ENCODE results near the gene SELE.

SELE gene, protein sequence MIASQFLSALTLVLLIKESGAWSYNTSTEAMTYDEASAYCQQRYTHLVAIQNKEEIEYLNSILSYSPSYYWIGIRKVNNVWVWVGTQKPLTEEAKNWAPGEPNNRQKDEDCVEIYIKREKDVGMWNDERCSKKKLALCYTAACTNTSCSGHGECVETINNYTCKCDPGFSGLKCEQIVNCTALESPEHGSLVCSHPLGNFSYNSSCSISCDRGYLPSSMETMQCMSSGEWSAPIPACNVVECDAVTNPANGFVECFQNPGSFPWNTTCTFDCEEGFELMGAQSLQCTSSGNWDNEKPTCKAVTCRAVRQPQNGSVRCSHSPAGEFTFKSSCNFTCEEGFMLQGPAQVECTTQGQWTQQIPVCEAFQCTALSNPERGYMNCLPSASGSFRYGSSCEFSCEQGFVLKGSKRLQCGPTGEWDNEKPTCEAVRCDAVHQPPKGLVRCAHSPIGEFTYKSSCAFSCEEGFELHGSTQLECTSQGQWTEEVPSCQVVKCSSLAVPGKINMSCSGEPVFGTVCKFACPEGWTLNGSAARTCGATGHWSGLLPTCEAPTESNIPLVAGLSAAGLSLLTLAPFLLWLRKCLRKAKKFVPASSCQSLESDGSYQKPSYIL

DNA sequence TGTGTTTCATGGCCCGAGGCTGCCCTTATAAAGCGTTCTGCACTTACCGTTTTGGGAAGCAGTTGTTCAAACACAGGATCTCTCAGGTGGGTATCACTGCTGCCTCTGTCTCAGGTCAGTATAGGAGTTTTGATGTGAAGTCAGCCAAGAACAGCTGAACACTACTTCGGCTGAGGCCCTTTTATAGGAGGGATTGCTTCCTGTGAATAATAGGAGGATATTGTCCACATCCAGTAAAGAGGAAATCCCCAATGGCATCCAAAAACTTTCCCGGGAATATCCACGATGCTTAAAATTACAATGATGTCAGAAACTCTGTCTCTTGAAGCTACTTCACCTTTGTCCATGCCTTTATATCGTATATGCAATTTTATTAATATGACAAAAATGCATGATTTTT is at the start of gene SELE:
SELE (minus strand) TSS at position 156 of the 400 bp plus-strand sequence. CDS start 467 bp downstream, outside the sequence.
- no peak for DNase-seq (ENCODE audit: low read depth in 2 of 2)

DNA sequence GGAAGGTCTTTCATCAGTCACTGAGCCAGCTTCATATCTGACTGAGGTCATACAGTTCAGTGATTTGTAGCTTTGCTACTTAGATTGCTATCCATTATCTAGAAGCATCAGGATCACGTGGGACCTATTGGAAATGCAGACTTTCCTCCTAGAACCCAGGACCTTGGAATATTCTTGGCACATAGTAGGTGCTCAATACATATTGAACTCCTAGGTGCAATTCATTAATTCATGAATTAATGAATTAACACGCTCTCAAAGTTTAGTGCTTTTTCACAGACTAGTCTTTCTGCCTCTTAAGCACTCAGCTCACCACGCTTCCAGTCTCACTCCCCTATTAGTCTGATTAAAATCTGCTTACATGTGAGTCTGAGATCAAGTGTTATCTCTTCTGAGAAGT is 48.7 kb upstream of the SELE start:
- DNase-seq (ENCODE audit: low read depth in 2 of 2) = no peak

DNA sequence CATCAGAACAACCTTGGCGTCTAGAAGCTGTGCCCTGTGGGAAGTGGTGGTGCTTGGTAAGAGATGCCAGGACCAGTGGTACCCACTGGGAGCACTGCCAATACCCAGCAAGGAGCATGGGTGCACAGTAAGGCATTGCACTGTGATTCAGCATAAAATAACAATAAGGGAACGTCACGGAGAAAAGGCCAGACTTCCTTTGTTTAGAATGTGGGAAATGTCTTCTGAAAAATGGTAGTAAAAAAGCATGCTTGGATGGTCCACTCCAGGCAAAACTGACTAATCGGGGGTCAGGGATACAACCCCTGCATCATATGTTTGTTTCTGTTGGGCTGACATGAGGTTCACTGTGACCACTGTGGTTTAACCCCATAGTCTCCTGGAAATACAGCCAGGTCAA is 46.1 kb upstream of the SELE start:
- no peak for DNase-seq (ENCODE audit: low read depth in 2 of 2)

DNA sequence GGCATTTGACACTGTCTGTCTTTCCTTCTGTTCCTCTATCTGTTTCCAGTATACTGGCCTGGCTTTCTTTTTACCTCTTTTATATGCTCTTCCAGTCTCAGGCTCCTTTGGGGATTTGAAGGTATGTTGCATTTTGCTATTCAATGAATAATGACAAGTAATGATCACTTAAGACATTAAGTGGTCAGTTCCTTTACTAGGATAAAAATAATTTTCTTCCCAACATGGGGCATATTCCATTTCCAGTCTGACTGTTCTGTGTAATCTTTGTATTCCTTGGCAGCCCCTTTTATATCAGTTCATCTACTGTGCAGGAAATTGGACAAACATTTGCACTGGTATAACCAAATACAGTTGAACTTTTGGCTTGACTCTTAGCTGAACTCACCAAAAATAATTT is 45.3 kb upstream of the SELE start:
- no peak for DNase-seq (ENCODE audit: low read depth in 2 of 2)

DNA sequence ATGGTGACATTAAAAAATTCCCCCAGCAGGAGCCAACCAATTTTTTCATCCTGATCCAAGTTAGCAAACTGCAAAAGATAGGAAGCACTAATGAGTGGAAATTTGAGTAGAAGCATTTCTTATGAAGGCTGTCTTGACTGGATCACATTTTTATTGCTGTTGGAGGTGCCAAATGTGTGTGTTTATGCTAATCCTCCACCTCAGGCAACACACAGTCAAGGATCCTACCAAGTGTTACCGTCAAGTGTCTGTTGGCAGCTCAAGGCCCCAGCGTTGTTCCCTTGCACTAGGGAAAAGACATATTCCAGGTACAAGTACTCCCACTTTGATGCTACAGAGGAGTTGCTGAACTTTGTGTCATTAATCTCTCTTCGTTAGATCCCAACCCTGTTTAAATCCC is 42.6 kb upstream of the SELE start:
- no peak for DNase-seq (ENCODE audit: low read depth in 2 of 2)

DNA sequence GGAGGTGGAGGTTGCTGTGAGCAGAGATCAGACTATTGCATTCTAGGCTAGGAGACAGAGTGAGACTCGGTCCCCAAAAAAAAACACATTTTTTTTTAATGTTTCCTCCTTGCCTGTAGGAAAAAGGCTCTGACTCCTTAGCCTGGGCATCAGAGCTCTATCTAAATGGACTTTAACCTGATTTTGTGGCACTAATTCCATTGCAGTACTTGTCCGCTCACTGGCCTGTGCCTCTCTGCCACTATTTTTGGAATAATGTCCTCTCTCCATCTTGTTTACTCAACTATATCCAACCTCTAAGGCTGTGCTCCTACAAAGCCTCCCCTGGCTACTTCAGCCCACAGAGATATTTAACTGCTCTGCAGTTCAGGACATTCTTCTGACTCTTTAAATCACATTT is 34.3 kb upstream of the SELE start:
- no peak for DNase-seq (ENCODE audit: low read depth in 2 of 2)

DNA sequence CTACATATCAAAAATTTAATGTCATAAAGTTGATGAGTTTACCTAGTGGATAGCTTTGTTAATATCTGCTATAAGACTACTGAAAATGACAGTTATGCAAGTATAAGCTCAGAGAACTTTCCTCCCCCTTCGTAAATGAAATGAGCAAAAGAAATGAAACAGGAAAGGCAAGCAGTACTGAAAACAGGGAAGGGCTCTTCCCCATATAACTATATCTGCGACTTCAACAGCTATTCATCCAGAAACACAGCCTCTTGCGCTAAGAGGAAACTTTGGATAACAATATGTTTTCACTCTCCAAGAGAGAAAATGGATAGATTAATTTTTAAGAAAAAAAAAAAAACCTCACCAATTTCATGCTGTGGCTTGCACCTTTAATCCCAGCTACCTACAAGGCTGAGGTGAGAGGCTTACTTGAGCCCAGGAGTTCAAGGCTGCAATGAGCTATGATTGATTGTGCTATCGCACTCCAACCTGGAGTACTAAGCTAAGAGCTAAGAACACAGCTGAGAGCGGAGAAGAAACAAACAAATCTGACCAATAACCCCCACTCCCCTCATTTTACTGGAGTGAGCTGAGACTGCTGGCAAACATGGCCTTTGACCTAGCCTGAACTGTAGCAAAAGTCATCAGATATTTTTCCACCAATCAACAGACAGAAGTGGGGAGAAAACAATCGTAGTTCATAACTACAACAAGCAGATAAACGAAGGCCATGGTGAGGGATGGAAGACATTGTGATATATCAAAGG is 31.9 kb upstream of the SELE start:
- DNase-seq (ENCODE audit: low read depth in 2 of 2) = no peak

DNA sequence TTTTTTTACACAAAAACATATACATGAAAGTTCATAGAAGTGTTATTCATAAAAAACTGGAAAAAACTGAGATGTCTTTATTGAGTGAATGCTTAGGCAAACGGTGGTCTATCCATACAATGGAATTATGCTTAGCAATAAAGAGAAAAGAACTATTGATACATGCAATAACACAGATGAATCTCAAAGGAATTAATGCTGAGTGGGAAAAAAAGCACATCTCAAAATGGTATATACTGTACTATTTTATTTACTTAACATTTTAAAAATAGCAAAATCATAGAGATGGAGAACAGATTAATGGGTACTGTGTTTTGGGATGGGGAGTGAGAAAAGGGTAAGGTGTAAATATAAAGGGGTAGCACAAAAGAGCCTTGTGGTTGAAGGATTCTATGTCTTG is 31.0 kb upstream of the SELE start:
- DNase-seq (ENCODE audit: low read depth in 2 of 2) = no peak

DNA sequence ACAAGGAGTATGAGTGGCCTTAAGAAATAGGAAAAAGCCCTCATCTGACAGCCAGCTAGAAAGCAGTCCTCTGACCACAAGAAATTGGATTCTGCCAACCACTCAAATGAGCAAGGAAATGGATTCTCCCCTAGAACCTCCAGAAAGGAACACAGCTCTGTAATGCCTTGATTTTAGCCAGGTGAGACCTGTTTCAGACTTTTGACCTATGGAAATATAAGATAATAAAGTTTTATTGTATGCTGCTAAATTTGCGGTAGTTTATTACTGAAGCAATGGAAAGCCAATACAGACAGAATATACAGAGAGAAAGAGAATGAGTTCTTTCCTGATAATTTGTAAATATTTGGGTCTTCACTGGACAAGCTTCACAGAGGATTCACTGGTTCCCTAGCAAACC is 28.8 kb upstream of the SELE start:
- no peak for DNase-seq (ENCODE audit: low read depth in 2 of 2)

DNA sequence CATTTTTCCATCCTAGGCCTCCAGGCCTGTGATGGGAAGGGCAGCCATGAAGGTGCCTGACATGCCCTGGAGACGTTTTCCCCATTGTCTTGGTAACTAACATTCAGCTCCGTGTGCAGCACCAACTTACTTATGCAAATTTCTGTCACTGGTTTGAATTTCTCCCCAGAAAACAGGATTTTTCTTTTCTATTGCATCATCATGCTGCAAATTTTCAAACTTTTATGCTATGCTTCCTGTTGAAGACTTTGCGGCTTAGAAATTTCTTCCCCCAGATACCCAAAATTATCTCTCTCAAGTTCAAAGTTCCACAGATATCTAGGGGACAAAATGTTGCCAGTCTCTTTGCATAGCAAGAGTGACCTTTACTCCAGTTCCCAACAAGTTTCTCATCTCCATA is 25.2 kb upstream of the SELE start:
- no peak for DNase-seq (ENCODE audit: low read depth in 2 of 2)

DNA sequence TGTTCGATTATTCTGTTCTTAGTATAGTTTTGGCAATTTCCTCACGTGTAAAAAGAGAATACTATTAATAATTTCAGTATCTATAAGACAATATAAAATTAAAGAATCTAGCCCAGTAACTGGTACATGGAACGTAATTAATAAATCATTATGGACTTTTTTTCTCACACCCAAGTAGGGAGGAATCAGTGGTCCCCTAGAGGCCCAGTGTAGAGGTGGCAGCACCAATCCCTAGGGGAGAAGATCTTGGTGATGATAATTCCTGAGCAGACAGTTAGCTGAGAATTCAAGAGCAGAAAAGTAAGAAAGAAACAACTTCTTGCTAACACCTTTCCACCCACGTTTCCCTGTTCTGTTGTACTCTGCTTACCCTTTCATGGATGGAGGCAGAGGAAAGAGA is 19.7 kb upstream of the SELE start:
- no peak for DNase-seq (ENCODE audit: low read depth in 2 of 2)

DNA sequence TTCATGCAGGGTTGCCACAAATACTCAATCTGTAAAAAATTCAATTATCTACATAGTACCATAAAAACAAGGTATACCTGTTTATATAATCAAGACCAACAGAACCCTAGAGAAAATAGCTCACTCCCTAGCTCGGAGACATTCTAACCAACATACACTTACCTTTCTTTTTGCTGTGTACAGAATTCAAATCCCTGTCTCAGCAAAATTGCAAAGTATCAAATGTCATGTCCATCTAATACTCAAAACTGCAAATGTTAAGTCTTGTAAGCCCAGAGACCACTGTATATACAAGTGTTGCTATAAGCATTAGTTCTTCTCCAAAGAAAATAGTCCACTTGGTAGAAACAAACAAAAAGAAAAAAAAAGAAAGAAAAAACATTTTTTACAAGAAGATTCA is 16.2 kb upstream of the SELE start:
- no peak for DNase-seq (ENCODE audit: low read depth in 2 of 2)

DNA sequence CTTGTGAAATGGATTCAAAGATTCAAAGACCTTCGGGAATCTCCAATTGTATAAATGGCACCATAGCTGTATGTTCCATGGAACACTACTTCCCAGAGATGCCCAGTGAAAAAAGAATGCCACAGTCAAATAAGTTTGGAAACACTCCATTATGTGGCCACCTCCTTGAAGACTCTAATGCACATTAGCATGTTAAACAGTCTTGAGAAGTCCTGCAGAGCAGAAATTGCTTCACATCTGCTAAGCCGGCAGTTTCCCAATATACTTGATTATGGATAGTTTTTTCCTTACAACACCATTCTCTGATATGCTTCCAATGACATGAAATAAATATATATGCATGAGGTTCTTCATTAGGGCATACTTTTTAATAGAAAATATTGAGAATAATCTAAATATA is 12.7 kb upstream of the SELE start:
- no peak for DNase-seq (ENCODE audit: low read depth in 2 of 2)

DNA sequence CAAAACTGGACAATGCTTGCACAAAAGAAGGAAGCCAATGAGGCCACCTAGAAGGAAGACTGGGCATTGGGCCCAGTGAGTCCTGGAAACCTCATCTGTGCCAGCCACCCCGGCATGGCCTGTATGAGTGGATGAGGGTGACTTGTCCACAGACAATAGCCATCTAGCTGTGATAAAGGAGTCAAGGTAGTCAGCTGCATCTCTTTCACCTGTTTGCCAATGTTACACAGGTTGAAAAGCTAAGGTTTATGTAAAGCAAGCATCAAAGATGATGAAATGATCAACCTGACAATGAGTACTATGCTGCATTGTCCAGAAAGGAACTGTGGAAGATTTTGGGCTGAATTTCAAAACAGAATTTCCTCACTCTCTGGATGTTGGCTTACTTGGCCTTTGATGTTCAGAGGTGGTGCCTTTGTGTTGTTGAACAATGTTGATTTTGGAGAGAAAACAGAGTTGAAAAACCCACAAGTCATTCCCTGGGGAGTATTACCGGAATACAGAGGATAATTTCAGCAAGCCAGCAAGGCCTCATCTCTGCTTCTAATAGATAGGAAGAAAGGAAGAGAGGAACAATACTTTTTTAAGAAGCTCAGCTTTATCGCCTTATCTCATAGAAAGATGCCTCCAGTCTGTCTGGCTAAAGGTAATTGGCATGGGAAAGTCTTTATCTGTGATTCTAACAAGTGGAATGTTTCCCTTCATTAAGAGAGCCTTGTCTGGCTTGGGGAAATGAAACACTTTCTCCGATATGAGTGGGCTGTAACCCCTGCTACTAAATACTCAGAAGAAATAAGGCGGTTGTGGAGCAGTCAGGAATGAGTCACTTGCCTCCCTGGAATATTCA is 11.4 kb upstream of the SELE start:
- DNase-seq (ENCODE audit: low read depth in 2 of 2) = no peak

DNA sequence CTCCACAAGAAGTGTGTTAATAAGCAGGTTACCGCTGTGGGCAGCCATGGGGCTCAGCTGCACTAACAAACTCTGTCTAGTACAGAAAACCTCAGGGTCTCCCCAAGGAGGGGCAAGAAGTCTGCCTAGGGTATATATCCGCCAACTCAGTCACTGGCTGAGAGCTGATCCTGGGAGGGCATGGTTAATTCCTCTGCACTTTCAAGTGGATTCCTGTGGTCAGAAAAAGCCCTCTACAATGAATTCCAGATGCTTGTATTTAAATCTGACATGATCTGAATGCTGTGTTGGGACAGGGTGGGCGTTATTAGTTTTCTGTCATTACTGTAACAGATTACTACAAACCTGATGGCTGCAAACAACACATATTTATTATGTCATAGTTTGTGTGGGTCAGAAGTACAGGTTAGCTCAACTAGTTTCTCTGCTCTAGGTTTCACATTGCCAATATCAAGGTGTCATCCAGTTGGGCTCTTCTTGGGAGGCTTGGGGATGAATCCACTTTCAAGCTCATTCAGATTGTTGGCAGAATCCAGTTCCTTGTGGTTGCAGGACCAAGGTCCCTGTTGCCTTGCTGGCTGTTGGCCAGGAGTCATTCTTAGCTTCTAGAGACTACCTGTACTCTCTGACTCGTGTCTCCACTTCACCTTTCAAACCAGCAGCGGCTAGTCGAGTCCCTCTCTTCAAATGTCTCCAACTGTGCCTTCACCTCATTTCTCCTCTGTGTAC is 8.0 kb upstream of the SELE start:
- peak; percentile 55 to 57 for DNase-seq (ENCODE audit: low read depth in 2 of 2)

DNA sequence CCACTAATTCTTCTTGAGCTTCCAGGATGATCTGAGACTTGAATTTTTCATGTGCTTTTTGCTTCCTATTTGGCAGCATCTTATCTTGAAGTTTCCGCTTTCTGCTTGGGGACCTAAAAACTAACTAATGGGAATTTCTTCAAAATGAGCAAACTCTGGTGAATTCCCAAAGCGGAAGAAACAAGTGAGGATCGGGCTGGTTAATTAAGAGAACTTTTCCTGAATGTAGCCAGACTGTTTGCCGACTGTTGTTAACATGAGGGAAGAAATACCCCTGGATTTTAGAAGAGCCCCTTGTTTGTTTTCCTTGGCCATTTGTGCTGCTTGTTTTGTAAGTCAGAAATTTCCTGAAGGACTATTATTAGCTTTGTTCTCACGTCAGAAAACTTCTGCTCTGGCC is 6.1 kb upstream of the SELE start:
- no peak for DNase-seq (ENCODE audit: low read depth in 2 of 2)

DNA sequence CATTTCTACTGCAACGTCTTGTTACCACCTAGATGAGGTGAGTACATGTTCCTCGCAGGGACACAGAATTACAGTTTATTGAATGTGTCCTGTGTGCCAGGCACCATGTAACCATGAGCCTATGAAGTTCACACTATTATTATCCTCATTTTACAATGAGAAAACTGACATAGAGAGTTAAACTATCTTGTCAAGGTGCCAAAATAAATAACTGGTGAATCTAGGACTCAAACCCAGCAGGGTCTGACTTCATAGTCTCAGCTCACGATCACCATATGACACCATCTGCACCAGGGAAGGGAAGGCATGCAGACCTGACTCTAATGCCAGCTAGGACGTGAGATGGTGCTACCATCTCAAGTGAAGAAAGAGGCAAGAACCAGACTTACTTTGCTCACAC is 2.4 kb downstream of the SELE start:
- no peak for DNase-seq (ENCODE audit: low read depth in 2 of 2)

DNA sequence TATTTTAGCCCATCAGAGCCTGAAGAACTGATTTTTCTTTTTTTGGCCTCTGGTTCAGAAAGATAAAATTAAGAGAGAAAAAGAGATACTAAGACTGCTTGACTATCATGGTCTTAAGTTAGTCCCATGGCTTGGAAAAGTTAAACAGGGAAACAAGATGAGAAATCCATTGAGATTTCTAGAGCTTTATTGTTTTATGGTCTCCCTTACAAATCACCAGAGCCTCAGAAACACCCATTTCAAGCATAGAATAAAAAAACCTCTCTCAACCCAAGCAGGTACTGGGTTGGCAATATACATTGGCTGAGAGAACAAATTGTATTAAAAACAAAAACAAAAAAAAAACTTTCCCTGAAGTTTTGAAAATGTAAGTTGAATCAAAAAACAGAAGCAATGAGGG is 3.9 kb downstream of the SELE start:
- DNase-seq (ENCODE audit: low read depth in 2 of 2) = no peak

DNA sequence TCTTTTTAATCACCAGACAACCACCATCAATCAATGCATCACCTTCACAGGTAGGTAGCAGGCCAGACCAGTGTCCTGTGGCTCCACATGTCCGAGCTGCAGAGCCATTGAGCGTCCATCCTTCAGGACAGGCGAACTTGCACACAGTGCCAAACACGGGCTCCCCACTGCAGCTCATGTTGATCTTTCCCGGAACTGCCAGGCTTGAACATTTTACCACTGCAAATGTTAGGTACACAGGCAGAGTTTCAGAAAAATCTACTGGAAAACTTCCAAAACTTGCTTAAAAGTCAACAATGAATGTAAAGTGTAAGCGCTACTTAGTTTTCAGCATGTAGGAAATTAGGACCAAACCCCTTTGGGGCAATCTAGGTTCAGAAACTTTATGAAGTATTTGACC is 6.6 kb downstream of the SELE start:
- DNase-seq (ENCODE audit: low read depth in 2 of 2) = no peak

DNA sequence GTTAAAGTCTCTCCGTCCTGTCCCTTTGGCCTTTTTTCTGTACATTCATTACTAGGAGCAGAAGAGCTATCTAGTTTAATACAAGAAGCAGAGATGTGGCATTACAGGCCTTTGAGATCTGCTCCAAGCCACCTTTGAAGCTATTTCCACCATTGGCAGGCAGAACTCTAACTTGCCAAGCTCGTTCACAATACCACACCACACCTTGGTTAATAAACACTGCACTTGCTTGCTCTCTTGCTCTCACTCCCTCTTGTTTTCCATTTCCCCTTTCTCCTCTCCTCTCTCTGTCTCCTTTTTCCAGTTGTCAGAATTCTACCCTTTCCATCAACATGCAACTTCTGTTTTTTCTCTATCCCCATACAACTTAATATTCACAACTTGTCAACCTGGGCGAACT is 7.0 kb downstream of the SELE start:
- DNase-seq (ENCODE audit: low read depth in 2 of 2) = no peak

DNA sequence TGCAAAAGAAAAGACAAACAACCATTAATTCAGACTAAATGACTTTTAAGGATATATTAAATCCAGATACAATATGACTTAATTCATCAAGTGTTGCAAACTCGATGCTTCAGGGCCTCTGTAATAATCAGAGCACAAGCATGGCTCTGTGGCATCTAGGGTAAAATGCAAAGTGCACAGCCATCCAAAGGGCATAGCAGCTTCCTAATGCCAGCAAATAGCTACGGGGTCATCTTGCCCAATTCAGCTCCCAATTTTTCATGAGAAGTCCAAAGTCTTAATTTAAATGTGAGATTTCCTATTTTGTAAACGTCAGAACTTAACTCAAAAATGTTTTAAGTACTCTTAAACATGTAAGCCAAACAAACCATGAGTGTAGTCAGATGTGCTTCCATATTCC is 7.9 kb downstream of the SELE start:
- DNase-seq (ENCODE audit: low read depth in 2 of 2) = no peak
